ENCODE data around the gene TMIGD1.
"Not testable (repeated sequence)": the region's sequence is repeated elsewhere in the genome, so short reads cannot be mapped to it uniquely, and the experiment has no call there.

Gene TMIGD1

GRCh38 chr17:30358055-30358760, 24.4 kb upstream of the TMIGD1 start:
- DNase-seq, result peak; percentile 19

- DNase-seq, result peak; percentile 29
Measured at GRCh38 chr17:30357476-30357875, 23.6 kb upstream of the TMIGD1 start.

GRCh38 chr17:30354701-30355100, 20.8 kb upstream of the TMIGD1 start:
- no peak for DNase-seq

- DNase-seq, result no peak
Measured at GRCh38 chr17:30352240-30352814, 18.5 kb upstream of the TMIGD1 start.

- DNase-seq, result no peak
Measured at GRCh38 chr17:30351735-30352134, 17.9 kb upstream of the TMIGD1 start.

GRCh38 chr17:30351263-30351662, 17.4 kb upstream of the TMIGD1 start:
- not testable (repeated sequence) for DNase-seq

GRCh38 chr17:30349252-30349651, 15.4 kb upstream of the TMIGD1 start:
- DNase-seq, result no peak

GRCh38 chr17:30347488-30347887, 13.6 kb upstream of the TMIGD1 start:
- DNase-seq, result peak; percentile 65

- DNase-seq, result no peak
Measured at GRCh38 chr17:30346221-30346795, 12.5 kb upstream of the TMIGD1 start.

GRCh38 chr17:30345527-30346075, 11.7 kb upstream of the TMIGD1 start:
- no peak for DNase-seq

GRCh38 chr17:30345089-30345433, 11.2 kb upstream of the TMIGD1 start:
- DNase-seq, result no peak

- DNase-seq, result peak; percentile 23
Measured at GRCh38 chr17:30344283-30345088, 10.6 kb upstream of the TMIGD1 start.

- no peak for DNase-seq
Measured at GRCh38 chr17:30343796-30344195, 9.9 kb upstream of the TMIGD1 start.

- not testable (repeated sequence) for DNase-seq
Measured at GRCh38 chr17:30343244-30343643, 9.4 kb upstream of the TMIGD1 start.

- DNase-seq, result no peak
Measured at GRCh38 chr17:30341703-30342249, 7.9 kb upstream of the TMIGD1 start.

GRCh38 chr17:30340801-30341356, 7.0 kb upstream of the TMIGD1 start:
- DNase-seq, result no peak

GRCh38 chr17:30339086-30339485, 5.2 kb upstream of the TMIGD1 start:
- no peak for DNase-seq

- no peak for DNase-seq
Measured at GRCh38 chr17:30337393-30337999, 3.6 kb upstream of the TMIGD1 start.

- DNase-seq, result peak; percentile 94
Measured at GRCh38 chr17:30336369-30337171, 2.7 kb upstream of the TMIGD1 start.

GRCh38 chr17:30334421-30334820, 564 bp upstream of the TMIGD1 start:
- no peak for DNase-seq

GRCh38 chr17:30332057-30332542, 1.8 kb downstream of the TMIGD1 start:
- DNase-seq, result no peak
